EH (cell line): ENCODE results near the gene SCYGR4.
"Not testable (repeated sequence)": the region's sequence is repeated elsewhere in the genome, so short reads cannot be mapped to it uniquely, and the experiment has no call there.

Experiments
- DNase-seq: peaks from one replicate; pipeline ENCODE4 v3.0.0-alpha.2; 2015; ENCODE audit warnings: low read depth

Gene SCYGR4

GRCh38 chr2:227666631-227667170 is 49.4 kb downstream of the SCYGR4 start, which contains the start of gene SCYGR5:
Gene SCYGR5, plus strand, starts transcription at chr2:227666804. Its CDS starts 0 bp downstream, at chr2:227666804.
- not testable (repeated sequence) for DNase-seq
